Hepatocyte (in vitro differentiated cells): ENCODE results near the gene KCNQ2.

Source experiments
- EZH2 ChIP-seq: fragments of 200-600 bp; sonication (generic); IDR thresholded peaks from 2 replicates; pipeline ENCODE4 v1.6.1; 2016; ENCODE audit warnings: antibody characterized with exemption, mild to moderate bottlenecking, borderline replicate concordance
- TF ChIP-seq, protein P1 (sequence below): fragments of 200-600 bp; sonication (generic); IDR thresholded peaks from 2 replicates; pipeline ENCODE4 v1.5.1; 2016; ENCODE audit warnings: antibody characterized with exemption, mild to moderate bottlenecking; ENCODE audit not compliant: poor library complexity

DNA sequence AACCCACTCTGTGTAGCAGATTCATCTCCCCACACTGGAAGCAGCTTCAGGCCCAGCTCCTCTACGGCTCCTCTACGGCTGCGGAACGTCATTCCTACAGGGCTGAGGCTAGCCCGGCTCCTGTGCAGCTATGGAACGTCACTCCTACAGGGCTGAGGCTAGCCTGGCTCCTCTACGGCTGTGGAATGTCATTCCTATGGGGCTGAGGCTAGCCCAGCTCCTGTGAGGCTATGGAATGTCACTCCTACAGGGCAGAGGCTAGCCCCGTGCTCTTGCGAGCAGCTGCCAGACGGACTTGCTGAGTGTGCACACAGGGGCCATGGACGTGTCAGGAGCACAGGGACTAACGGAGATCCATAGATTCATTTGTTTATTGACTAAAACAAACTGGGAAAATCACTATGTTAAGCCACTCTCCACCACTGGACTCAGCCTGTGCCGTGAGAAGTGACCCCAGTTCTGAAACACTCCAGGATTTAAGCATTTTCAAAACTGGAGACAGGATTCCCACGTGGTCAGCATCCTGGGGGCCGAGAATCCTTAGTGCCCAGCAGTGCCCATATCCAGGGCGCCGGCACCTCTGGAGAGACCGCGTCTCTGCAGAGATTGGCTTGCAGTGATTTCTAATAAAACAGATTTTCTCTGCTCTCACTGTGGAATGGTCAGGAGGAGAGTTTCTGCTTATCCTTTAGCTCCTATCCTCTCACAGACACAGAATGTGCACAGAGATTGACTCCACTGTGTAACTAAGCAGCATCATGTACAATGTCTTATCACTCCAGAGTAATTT, 5.0 kb downstream of the KCNQ2 start:
- TF ChIP-seq, protein P1, sequence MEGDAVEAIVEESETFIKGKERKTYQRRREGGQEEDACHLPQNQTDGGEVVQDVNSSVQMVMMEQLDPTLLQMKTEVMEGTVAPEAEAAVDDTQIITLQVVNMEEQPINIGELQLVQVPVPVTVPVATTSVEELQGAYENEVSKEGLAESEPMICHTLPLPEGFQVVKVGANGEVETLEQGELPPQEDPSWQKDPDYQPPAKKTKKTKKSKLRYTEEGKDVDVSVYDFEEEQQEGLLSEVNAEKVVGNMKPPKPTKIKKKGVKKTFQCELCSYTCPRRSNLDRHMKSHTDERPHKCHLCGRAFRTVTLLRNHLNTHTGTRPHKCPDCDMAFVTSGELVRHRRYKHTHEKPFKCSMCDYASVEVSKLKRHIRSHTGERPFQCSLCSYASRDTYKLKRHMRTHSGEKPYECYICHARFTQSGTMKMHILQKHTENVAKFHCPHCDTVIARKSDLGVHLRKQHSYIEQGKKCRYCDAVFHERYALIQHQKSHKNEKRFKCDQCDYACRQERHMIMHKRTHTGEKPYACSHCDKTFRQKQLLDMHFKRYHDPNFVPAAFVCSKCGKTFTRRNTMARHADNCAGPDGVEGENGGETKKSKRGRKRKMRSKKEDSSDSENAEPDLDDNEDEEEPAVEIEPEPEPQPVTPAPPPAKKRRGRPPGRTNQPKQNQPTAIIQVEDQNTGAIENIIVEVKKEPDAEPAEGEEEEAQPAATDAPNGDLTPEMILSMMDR = no peak
- no peak for TF ChIP-seq EZH2
